Measurements from ENCODE around the gene SH3D21.

DNA sequence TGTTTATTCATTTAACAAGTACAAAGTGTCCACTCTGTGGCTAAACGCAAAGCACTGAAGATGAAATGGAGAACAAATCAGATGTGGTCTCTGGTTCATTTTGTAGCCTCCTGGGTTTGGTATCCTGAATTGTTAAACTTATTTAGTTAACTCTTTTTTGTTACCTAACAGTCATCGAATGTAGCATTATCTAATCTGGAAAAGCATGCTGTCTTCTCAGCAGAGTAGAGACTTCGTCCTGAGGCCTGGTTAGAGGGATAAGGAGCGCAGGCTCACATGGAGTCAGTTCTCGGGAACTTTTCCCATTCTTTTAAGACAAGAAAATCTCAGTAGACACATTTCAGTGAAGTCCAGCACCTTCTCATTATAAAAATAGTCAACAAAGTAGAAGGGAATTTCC is 33.1 kb upstream of the SH3D21 start:
- TF ChIP-seq, protein P1, sequence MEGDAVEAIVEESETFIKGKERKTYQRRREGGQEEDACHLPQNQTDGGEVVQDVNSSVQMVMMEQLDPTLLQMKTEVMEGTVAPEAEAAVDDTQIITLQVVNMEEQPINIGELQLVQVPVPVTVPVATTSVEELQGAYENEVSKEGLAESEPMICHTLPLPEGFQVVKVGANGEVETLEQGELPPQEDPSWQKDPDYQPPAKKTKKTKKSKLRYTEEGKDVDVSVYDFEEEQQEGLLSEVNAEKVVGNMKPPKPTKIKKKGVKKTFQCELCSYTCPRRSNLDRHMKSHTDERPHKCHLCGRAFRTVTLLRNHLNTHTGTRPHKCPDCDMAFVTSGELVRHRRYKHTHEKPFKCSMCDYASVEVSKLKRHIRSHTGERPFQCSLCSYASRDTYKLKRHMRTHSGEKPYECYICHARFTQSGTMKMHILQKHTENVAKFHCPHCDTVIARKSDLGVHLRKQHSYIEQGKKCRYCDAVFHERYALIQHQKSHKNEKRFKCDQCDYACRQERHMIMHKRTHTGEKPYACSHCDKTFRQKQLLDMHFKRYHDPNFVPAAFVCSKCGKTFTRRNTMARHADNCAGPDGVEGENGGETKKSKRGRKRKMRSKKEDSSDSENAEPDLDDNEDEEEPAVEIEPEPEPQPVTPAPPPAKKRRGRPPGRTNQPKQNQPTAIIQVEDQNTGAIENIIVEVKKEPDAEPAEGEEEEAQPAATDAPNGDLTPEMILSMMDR (IDR thresholded peaks at IDR 0.05) = no peak
- no peak for TF ChIP-seq ZFX (IDR thresholded peaks at IDR 0.05; ENCODE audit: borderline replicate concordance)

Measured in 22Rv1 (cell line).